ENCODE results near the gene UPP1.
A peak's percentile ranks its signal among the peaks of the same experiment; 100 is the strongest.

Gene UPP1

DNA sequence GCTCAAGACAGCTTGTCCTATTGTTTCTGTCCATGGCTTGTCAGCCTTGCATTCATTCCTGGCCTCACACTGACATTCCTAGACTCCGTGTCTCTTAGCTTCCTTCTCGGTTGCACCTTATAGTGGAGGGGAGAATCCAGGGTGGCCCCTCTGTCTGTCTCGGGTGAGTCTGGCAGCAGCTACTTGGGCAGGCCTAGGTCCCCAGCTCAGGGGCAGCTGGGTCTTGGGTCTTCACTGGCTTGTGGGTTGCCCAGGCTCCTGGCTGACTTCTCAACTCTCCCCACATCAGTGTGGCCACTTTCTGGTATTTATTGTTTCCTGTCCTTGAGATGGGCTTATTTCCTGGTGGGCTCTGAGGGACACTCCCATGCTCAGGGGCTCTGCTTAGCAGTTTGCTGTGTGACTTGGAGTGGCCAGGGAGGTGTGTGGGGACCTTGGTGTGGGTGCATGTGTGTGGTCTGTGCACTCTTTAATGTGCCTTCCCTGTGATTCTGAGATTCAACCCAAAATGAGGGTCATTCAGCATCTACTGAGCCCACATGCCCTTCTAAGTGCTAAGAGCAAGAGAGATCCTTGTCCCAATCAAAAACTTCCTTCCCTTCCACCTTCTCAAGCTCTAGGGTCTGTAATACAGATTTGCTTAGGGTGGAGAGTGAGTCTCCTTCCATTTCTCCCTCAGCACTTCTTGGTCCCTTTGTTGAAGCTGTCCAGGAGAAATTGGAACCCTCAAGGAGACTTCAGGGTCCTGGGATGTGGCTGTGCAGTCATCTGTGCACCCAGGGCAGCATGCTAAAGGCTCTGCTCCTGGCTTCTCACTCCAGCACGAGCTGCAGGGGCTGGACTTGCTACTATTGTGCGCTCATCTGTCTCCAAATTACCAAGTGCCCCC is 20.1 kb downstream of the UPP1 start:
- DNase-seq (ENCODE audit: extremely low read depth, low read depth): no peak
- TF ChIP-seq, protein P1, sequence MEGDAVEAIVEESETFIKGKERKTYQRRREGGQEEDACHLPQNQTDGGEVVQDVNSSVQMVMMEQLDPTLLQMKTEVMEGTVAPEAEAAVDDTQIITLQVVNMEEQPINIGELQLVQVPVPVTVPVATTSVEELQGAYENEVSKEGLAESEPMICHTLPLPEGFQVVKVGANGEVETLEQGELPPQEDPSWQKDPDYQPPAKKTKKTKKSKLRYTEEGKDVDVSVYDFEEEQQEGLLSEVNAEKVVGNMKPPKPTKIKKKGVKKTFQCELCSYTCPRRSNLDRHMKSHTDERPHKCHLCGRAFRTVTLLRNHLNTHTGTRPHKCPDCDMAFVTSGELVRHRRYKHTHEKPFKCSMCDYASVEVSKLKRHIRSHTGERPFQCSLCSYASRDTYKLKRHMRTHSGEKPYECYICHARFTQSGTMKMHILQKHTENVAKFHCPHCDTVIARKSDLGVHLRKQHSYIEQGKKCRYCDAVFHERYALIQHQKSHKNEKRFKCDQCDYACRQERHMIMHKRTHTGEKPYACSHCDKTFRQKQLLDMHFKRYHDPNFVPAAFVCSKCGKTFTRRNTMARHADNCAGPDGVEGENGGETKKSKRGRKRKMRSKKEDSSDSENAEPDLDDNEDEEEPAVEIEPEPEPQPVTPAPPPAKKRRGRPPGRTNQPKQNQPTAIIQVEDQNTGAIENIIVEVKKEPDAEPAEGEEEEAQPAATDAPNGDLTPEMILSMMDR (IDR thresholded peaks at IDR 0.05; ENCODE audit: low read depth, low read length, missing control alignments): no peak
- no peak overlapping the region for H3K4me3 ChIP-seq (replicated peaks; ENCODE audit: low read depth, low read length)

GRCh38 chr7:48109848-48110663 is 21.0 kb downstream of the UPP1 start:
- DNase-seq (ENCODE audit: extremely low read depth, low read depth): no peak

DNA sequence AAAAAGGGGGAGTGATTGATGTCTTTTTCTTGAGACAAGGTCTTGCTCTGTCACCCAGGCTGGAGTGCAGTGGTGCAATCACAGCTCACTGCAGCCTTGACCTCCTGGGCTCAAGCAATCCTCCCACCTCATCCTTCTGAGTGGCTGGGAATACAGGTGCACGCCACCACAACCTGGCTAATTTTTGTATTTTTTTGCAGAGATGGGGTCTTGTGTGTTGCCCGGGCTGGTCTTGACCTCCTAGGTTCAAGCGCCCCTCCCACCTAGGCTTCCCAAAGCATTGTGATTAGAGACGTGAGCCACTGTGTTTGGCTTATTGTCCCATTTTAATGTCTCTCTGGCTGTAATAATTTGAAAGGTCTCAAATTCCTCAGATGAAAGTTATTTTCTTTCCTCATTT is 21.8 kb downstream of the UPP1 start:
- H3K4me3 ChIP-seq (replicated peaks; ENCODE audit: low read depth, low read length): no peak overlapping the region
- TF ChIP-seq, protein P1 (IDR thresholded peaks at IDR 0.05; ENCODE audit: low read depth, low read length, missing control alignments): no peak
- DNase-seq (ENCODE audit: extremely low read depth, low read depth): no peak

More at GRCh38 chr7:48109848-48110663, 21.0 kb downstream of the UPP1 start:
- no peak overlapping the region for H3K4me3 ChIP-seq (replicated peaks; ENCODE audit: low read depth, low read length)
- TF ChIP-seq, protein P1 (IDR thresholded peaks at IDR 0.05; ENCODE audit: low read depth, low read length, missing control alignments): peak; percentile 94

- TF ChIP-seq, protein P1 (IDR thresholded peaks at IDR 0.05; ENCODE audit: low read depth, low read length, missing control alignments): no peak
- no peak for DNase-seq (ENCODE audit: extremely low read depth, low read depth)
- H3K4me3 ChIP-seq (replicated peaks; ENCODE audit: low read depth, low read length): no peak overlapping the region
Measured at GRCh38 chr7:48111596-48111995, 22.5 kb downstream of the UPP1 start.

DNA sequence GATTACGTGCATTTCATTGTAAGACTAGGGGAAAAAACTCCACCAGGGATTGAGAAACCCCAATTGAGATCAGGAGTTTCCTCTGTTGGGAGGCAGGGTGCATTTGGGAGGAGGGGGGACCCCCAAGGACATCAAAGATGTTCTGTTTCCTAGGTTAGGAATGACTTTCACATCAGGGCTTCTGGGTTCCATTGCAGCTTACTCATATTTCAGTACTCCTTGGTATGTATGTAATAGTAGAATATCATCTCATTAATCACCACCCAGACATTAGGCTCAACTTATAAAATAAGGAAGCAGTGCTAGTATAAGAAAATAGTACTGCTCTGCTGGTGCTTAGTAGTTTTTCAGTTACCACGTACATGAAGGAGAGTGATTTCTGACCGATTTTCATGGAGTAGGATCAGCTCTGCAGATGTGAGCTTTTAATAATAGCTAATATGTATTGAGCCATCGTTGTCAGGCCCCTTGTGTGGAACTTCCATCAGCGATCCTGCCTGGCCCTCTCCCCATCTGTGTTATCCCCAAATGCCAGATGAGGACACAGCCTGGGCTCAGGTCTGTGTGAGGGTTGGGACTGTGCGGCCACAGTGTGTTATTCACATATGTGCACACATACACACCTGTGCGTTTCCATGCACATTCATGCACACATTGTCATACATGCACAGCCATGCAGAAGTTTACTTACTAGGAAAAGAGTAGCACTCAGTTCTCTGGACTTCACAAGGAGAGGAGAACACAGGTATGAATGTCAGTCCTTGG is 23.5 kb downstream of the UPP1 start:
- no peak for DNase-seq (ENCODE audit: extremely low read depth, low read depth)
- TF ChIP-seq, protein P1 (IDR thresholded peaks at IDR 0.05; ENCODE audit: low read depth, low read length, missing control alignments): no peak
- no peak overlapping the region for H3K4me3 ChIP-seq (replicated peaks; ENCODE audit: low read depth, low read length)

- no peak overlapping the region for H3K4me3 ChIP-seq (replicated peaks; ENCODE audit: low read depth, low read length)
- TF ChIP-seq, protein P1 (IDR thresholded peaks at IDR 0.05; ENCODE audit: low read depth, low read length, missing control alignments): no peak
- DNase-seq (ENCODE audit: extremely low read depth, low read depth): no peak
Measured at GRCh38 chr7:48113275-48113674, 24.2 kb downstream of the UPP1 start.

Data from HFF-Myc (cell line).